Effector CD4-positive, alpha-beta T cell (primary cell): Measurements from ENCODE around the gene SOCS7.

Source experiments
- DNase-seq: peaks from one replicate; pipeline ENCODE4 v3.0.0-alpha.2; 2020

Gene SOCS7

DNA sequence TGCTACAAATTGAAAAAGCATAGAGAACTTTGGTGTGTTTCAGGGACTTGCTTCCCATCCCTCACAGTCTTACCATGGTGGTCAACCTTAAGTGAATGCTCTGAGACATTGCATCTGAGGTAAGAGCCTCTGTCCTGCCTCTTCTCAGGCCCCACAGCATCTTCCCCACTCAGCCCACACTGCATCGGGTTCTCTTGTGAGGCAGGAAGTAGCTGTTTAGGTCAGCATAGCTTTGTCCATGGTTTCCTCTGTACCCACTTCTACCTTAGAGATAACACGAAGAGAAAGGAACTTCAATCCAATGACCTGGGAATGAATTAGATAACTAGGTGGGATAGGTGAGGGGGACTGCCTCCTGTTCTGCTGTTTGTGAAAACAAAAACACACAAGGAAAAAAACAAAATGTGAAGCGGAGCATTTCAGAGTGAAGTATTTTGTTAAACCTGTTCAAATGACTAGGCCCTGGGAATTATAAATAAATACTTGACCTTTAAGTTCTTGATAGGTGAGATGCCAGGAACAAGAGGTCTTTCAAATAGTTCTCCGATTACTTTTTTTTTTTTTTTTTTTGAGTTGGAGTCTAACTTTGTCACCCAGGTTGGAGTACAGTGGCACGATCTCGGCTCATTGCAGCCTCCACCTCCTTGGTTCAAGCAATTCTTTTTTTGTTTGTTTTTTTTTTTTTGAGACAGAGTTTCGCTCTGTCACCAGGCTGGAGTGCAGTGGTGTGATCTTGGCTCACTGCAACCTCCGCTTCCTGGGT, 17.7 kb downstream of the SOCS7 start:
- DNase-seq = no peak

GRCh38 chr17:38379448-38379847, 27.8 kb downstream of the SOCS7 start:
- DNase-seq = no peak

DNA sequence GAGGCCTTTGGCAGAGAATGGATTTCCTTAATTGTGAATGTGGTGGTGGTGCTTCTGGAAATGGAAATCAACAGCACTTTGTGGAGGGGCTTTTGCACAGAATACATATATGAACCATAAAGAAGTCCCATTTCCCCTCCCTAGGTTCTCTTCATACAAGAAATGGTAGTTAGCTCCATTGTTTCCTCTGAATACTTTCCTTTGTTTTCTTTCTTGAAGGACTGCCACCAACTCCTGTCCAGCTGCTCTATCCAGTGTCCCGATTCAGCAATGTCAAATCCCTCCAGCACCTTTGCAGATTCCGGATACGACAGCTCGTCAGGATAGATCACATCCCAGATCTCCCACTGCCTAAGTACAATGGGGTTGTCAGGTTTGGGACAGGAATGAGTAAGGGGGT, 43.4 kb downstream of the SOCS7 start:
- no peak for DNase-seq

GRCh38 chr17:38397227-38397626, 45.6 kb downstream of the SOCS7 start:
- DNase-seq = no peak

DNA sequence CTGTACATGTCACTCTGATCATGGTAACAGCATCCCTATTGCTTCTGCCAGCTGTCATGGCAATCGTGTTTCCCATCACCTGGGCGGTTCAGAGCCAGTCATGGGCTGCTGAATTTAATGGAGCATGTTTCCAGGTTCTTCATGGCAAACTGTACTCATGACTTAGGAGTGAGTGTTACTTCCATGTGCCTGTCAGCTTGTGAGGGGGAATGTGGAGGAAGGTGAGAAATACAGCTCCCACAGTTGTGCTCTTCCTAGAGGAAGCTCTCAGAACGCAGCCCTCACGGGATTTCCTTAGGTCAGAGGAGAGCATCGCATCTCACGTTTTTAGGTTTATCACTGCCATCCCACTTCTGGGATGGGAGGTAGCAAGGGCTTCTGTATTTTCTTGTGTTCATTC, 48.6 kb downstream of the SOCS7 start:
- DNase-seq = no peak

DNA sequence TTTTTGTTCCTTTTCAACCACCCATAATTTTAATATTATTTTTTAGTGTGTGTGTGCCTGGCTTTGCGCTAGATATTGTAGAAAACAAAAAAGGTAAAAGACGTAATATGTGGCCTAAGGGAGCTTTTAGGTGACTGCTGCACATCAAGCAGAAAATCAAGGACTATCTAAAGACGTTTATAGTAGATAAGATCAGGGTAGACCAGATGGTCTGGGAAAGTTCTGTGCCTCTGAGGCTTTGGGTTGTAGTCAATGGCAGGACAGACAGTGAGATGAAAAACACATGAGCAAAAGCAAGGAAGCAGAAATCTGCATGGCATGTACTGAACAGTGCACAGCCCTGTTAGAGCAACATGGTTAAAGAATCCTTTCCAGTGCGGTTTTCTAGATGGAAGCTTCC, 49.8 kb downstream of the SOCS7 start:
- no peak for DNase-seq

GRCh38 chr17:38402897-38403296, 51.3 kb downstream of the SOCS7 start:
- no peak for DNase-seq

DNA sequence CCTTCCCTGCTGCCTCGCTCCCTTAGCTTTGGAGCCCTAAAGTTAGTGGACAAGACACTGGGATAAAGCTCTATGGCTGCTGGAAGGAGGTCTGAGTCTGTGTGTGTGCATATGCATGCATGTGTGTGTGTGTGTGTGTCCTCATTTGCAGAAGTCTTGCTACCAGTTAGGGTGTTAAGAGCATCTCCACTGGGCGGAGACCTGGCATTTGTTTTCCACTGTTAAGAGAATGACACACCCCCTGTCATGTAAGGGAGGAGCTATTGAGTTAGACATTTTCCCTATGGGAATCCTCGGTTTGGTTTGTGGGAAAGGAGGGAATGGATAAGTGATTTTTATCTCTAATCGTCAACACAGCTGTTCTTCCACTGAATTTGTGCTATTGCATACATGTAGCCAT, 51.8 kb downstream of the SOCS7 start:
- no peak for DNase-seq

GRCh38 chr17:38404174-38404943, 52.7 kb downstream of the SOCS7 start:
- DNase-seq = no peak

DNA sequence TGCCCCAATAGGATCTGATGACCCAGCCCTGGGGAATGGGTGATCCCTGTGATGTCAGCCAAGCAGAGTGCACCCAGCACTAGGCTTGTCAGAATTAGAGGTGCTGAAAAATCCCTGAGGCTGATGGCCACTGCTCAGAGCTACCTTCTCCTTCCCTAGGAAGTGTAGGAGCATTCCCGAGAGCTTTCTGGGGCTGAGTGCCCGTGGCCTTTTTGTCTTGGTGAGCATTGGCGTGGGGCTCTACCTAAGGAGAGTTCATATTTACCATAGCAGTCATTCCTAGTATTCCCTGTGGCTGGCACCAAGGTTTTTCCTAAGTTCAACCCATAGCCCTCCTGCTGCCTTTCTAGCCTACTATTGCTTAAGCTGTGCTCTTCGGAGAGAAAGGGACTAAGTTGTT, 54.0 kb downstream of the SOCS7 start:
- no peak for DNase-seq

DNA sequence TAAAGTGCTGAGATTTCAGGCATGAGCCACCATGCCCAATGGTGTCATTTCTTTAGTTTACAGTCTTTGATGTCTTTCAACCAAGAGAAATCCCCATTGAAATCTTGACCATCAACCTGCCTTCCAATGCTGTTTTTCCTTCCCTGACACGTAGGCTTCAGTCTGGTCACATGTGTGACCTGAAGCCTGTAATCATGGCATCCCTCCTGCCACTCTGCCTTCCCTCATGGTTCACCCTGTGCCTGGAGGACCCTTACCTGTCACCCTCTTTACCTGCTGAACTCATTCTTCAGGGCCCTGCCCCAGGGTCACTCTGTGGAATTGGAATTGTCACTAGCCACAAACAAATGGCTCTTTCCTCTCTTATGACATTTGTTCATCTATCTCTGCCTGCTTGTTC, 58.6 kb downstream of the SOCS7 start:
- DNase-seq = no peak

GRCh38 chr17:38415250-38416194, 63.9 kb downstream of the SOCS7 start:
- DNase-seq = no peak

- DNase-seq = no peak
These were observed 65.2 kb downstream of the SOCS7 start for GRCh38 chr17:38416840-38417209.

- DNase-seq = no peak
These were observed 65.7 kb downstream of the SOCS7 start for GRCh38 chr17:38417210-38417951.

GRCh38 chr17:38418062-38418692, 66.5 kb downstream of the SOCS7 start:
- no peak for DNase-seq

- no peak for DNase-seq
These were observed 67.3 kb downstream of the SOCS7 start for GRCh38 chr17:38418693-38419507.

DNA sequence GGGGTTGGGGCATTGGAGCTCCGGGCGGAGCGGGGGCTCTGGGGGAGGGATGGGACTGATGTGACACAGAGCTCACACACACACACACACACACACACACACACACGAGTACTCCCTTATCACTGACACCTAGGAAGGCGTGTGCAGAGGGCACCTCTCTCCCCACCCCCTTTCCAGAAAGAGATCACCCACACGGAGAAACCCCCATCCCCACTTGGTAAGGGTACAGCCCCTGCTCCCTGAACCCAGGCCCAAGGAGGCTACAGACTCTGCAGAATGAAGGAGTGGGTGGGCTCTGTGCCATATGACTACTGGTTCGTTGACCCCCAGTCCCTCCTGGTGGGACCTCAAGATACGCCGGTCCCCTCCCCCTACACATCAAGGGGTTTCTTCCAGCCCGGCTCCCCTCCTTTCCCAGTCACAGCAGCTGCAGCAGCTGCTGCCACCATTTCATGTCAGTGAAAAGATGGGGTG, 67.9 kb downstream of the SOCS7 start:
- DNase-seq = no peak

DNA sequence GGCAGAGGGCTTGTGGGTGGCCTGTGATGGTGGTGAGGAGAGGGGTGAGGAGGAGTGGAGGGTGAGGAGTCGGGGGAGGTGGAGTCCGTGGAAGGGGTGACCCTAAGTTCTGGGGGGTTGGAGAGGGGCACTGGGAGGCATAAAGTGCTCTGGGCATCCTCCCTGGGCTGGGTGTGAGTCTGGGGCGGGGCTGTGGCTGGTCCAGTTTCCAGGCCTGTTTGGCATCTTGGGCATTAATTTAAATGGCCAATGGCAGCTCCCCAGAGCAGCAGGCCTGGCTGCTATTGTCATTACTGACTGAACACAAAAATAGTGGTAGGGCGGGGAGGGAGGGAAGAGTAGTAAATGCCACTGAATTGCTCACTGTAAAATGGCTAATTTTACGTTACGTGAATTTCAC, 68.9 kb downstream of the SOCS7 start:
- no peak for DNase-seq

DNA sequence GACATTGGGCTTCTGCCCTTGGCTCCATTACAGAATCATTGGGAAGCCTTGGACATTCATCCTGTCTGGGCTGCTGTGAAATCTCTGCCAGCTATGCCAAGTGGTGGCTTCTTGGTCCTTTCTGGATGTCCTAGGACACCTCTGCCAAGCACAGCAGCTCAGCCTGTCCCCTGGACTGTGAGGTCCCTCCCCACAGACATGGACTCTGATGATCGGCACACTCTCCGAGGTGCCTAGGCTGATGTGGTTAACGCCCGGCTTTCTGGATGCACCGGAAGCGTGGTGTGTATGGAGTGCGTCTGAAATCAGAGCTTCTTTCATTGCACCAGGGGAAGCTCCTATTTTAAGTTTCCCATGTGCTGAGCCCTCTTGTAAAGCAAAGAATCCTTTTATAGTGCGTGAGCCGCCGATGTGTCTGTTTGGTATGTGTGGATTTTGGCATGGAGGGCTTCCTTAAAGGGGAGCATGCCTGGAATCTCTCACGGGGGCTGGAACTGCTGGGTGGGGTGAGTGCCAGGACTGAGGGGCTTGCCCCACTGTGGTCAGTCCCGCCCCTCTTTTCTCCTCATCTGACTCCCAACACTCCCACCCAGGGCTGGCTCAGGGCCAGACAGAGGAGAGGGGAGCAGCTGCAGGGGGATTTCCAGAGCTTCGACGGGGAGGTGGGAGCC, 69.7 kb downstream of the SOCS7 start:
- DNase-seq = no peak
